HepG2 (cell line): ENCODE measurements around the gene VPREB1. TPM values are rescaled to one million over a fixed set of nuclear protein-coding genes. Genes with fewer than 3 reads are reported as not detected.

Source experiments
- ATAC-seq: fragments of 200-7000 bp; cut with Tn5 transposase; 3 replicates; pipeline ENCODE4 v1.9.1; 2020; ENCODE audit warnings: mild to moderate bottlenecking, moderate library complexity
- BruUV-seq: library from RNA; stranded (reverse); fragments of 400-500 nt; replicated peaks from 2 replicates; lab custom pipeline; 2021; lab: Mats Ljungman, UMichigan
- CTCF ChIA-PET: fragments of 300-600 bp; formaldehyde crosslinking; extraction: SDS; loops from one replicate; lab custom pipeline; 2021; ENCODE audit warnings: low total read pairs, inconsistent platforms, low intra/inter-chr PET ratio; lab: Yijun Ruan, JAX
- POLR2A ChIA-PET: fragments of 350-600 bp; sonication (Branson Sonifier 250); formaldehyde crosslinking; loops from one replicate; lab custom pipeline; 2020; ENCODE audit warnings: antibody characterized with exemption, inconsistent platforms; lab: Yijun Ruan, JAX
- DNase-seq: peaks from one replicate; pipeline ENCODE4 v3.0.0-alpha.2; 2015; ENCODE audit warnings: low spot score
- FAIRE-seq: peaks from 3 replicates; lab custom pipeline; 2011; peaks lifted over from hg19 to GRCh38; lab: Jason Lieb, UNC
- H2AFZ ChIP-seq: one replicate; pipeline ENCODE4 v1.6.1; 2011; ENCODE audit warnings: low read length, inconsistent platforms
- H3K27ac ChIP-seq: fragments of 300-600 bp; 3 replicates; pipeline ENCODE4 v1.8.0; 2011; ENCODE audit warnings: mixed run types, mild to moderate bottlenecking, mixed read lengths, low read length, inconsistent platforms; ENCODE audit not compliant: insufficient read depth; ENCODE audit errors: extremely low read length
- H3K27me3 ChIP-seq, 2 experiments: fragments of 200-600 bp in 1 of 2; 2 replicates in 1 of 2; 3 replicates in 1 of 2; pipeline versions ENCODE4 v1.6.0 to v1.8.0; 2011; ENCODE audit warnings: low read length in 2 of 2, mild to moderate bottlenecking in 2 of 2, moderate library complexity in 2 of 2, inconsistent platforms in 1 of 2; ENCODE audit not compliant: insufficient read depth in 2 of 2, control insufficient read depth in 1 of 2
- H3K36me3 ChIP-seq, 2 experiments: fragments of 200-600 bp in 1 of 2; replicated peaks in 1 of 2; 2 replicates in 1 of 2; 3 replicates in 1 of 2; pipeline versions ENCODE4 v1.5.1 to v1.8.0; 2011; ENCODE audit warnings: low read length in 2 of 2, inconsistent platforms in 1 of 2; ENCODE audit not compliant: insufficient read depth in 2 of 2, control insufficient read depth in 1 of 2
- H3K4me1 ChIP-seq: 2 replicates; pipeline ENCODE4 v1.5.1; 2012; ENCODE audit warnings: low read length, inconsistent platforms; ENCODE audit not compliant: insufficient read depth
- H3K4me2 ChIP-seq: 2 replicates; pipeline ENCODE4 v1.6.0; 2011; ENCODE audit warnings: low read depth, low read length, inconsistent platforms
- H3K4me3 ChIP-seq, 3 experiments: fragments of 200-600 bp in 1 of 3; sonication (generic), shearing (Covaris generic) in 1 of 3; replicated peaks in 1 of 3; 2 replicates each; pipeline ENCODE4 v1.5.1; 2011 to 2016; ENCODE audit warnings: low read length in 3 of 3, inconsistent platforms in 2 of 3, low read depth in 2 of 3, mild to moderate bottlenecking in 2 of 3, control low read depth in 1 of 3, mixed read lengths in 1 of 3; ENCODE audit not compliant: insufficient read depth in 1 of 3
- H3K79me2 ChIP-seq: one replicate; pipeline ENCODE4 v1.6.1; 2011; ENCODE audit warnings: low read length, inconsistent platforms; ENCODE audit not compliant: insufficient read depth
- H3K9ac ChIP-seq: 2 replicates; pipeline ENCODE4 v1.6.0; 2011; ENCODE audit warnings: mild to moderate bottlenecking, low read depth, low read length, inconsistent platforms; ENCODE audit not compliant: insufficient read depth
- H3K9me3 ChIP-seq: 2 replicates; pipeline ENCODE4 v1.5.1; 2012; ENCODE audit warnings: mild to moderate bottlenecking, low read length
- H4K20me1 ChIP-seq: 2 replicates; pipeline ENCODE4 v1.6.0; 2011; ENCODE audit warnings: inconsistent platforms, mild to moderate bottlenecking, low read length, moderate library complexity; ENCODE audit not compliant: insufficient read depth
- CEBPB ChIP-seq: IDR thresholded peaks from 2 replicates; pipeline ENCODE4 v1.6.1; 2011; ENCODE audit warnings: low read depth, low read length, improper control_type of control experiment, borderline replicate concordance
- CTCF ChIP-seq: sonication (generic); formaldehyde crosslinking; IDR thresholded peaks from 2 replicates; pipeline ENCODE4 v1.5.0; 2020; ENCODE audit warnings: mild to moderate bottlenecking, missing genetic modification reagents, moderate library complexity
- FOXP1 ChIP-seq, 2 experiments: fragments of 450-650 bp in 1 of 2; IDR thresholded peaks; 2 replicates each; pipeline ENCODE4 v1.6.1; 2017 to 2018; ENCODE audit warnings: antibody characterized with exemption in 1 of 2
- GATAD2A ChIP-seq: IDR thresholded peaks from 2 replicates; pipeline ENCODE4 v1.6.1; 2016
- ISL2 ChIP-seq: sonication (generic); formaldehyde crosslinking; IDR thresholded peaks from 2 replicates; pipeline ENCODE4 v1.5.0; 2020; ENCODE audit warnings: missing genetic modification reagents
- ISX ChIP-seq: sonication (generic); formaldehyde crosslinking; conservative IDR thresholded peaks from 2 replicates; pipeline ENCODE4 v1.5.0; 2020; ENCODE audit warnings: missing genetic modification reagents
- MIER2 ChIP-seq: IDR thresholded peaks from 2 replicates; pipeline ENCODE4 v1.6.1; 2016; ENCODE audit warnings: missing biosample characterization, missing genetic modification reagents
- MXI1 ChIP-seq: IDR thresholded peaks from 3 replicates; pipeline ENCODE4 v1.6.1; 2012; ENCODE audit warnings: low read depth, low read length, inconsistent platforms, borderline replicate concordance
- NR1H2 ChIP-seq: sonication (generic); formaldehyde crosslinking; IDR thresholded peaks from 2 replicates; pipeline ENCODE4 v1.8.1; 2022; ENCODE audit warnings: low read depth, missing genetic modification reagents, borderline replicate concordance
- RFX1 ChIP-seq: fragments of 450-650 bp; IDR thresholded peaks from 2 replicates; pipeline ENCODE4 v1.6.1; 2017
- SMC3 ChIP-seq: IDR thresholded peaks from 2 replicates; pipeline ENCODE4 v1.6.1; 2011; ENCODE audit warnings: low read length, improper control_type of control experiment
- STAG1 ChIP-seq: sonication (generic); formaldehyde crosslinking; IDR thresholded peaks from 2 replicates; pipeline ENCODE4 v1.4.0; 2020; ENCODE audit warnings: missing genetic modification reagents
- ZEB1 ChIP-seq: IDR thresholded peaks from 2 replicates; pipeline ENCODE4 v1.6.1; 2012; ENCODE audit warnings: mild to moderate bottlenecking, low read depth, inconsistent platforms; ENCODE audit not compliant: insufficient replicate concordance
- ZNF124 ChIP-seq: sonication (generic); formaldehyde crosslinking; IDR thresholded peaks from 2 replicates; pipeline ENCODE4 v1.4.0; 2020; ENCODE audit warnings: missing genetic modification reagents
- ZNF225 ChIP-seq: sonication (generic); formaldehyde crosslinking; IDR thresholded peaks from 2 replicates; pipeline ENCODE4 v1.4.0; 2020; ENCODE audit warnings: mild to moderate bottlenecking, missing genetic modification reagents
- ZNF263 ChIP-seq: sonication (generic); formaldehyde crosslinking; IDR thresholded peaks from 2 replicates; pipeline ENCODE4 v1.4.0; 2020; ENCODE audit warnings: missing genetic modification reagents
- WGBS: methylation state at CpG from one replicate; pipeline ENCODE4 v1.1.6; 2017; ENCODE audit warnings: low lambda C conversion rate; 5-methylcytosine and 5-hydroxymethylcytosine counted together
- in situ Hi-C: cut with HindIII; loops from 2 replicates; pipeline ENCODE4 v1.10.0; 2017; ENCODE audit warnings: low pct_unique_long_range_greater_than_20kb; ENCODE audit not compliant: extremely low pct_ligation_motif_present
- intact Hi-C: fragments of 100-400 bp; cut with micrococcal nuclease; formaldehyde crosslinking; loops from one replicate; pipeline ENCODE4 v1.10.0; 2022; ENCODE audit not compliant: unreplicated experiment
- polyA plus RNA-seq, 8 experiments: library from polyadenylated mRNA; depleted of rRNA in 3 of 8; stranded (reverse) in 7 of 8; unstranded in 1 of 8; fragments of >200 nt; fragmentation: Illumina TruSeq in 4 of 8; extraction: Trizol in 4 of 8; gene quantifications; 2 replicates each; pipeline versions ENCODE4 v1.2.1 to v1.2.3, GENCODE V29; 2011 to 2016; ENCODE audit warnings: low read depth in 4 of 8, missing spikeins in 1 of 8, mixed read lengths in 1 of 8; ENCODE audit not compliant: insufficient read depth in 1 of 8
- total RNA-seq, 5 experiments: library from RNA; depleted of rRNA; stranded (reverse); fragments of >200 nt; fragmentation: Illumina TruSeq; extraction: Trizol; gene quantifications; 2 replicates each; pipeline ENCODE4 v1.2.3, GENCODE V29; 2016; ENCODE audit warnings: low read depth in 1 of 5
- TF ChIP-seq, protein P1 (sequence below): sonication (generic); formaldehyde crosslinking; IDR thresholded peaks from 2 replicates; pipeline ENCODE4 v1.4.0; 2020; ENCODE audit warnings: missing genetic modification reagents, borderline replicate concordance
- TF ChIP-seq, protein P2 (sequence below): sonication (generic); formaldehyde crosslinking; IDR thresholded peaks from 2 replicates; pipeline ENCODE4 v1.4.0; 2020; ENCODE audit warnings: missing genetic modification reagents

The VPREB1 gene
- total and polyA plus RNA-seq, 2 of the 13 experiments (the other 11 are each of a cell fraction or from before 2014, with no cell fraction given) = not detected

GRCh38 chr22:22235558-22235957, 9.0 kb upstream of the VPREB1 start:
- Histone ChIP-seq H3K36me3 (no peaks in the 10 kb centered on the region), H3K4me3 (no peak overlapping the region), H3K79me2 (no peaks in the 10 kb centered on the region), H3K27ac (no peak overlapping the region), H2AFZ (no peak overlapping the region), H4K20me1 (no peaks in the 10 kb centered on the region), H3K4me1 (peaks cover 14% of the 10 kb centered on the region), H3K4me2 (no peak overlapping the region), H3K9ac (no peak overlapping the region), H3K9me3 (no peaks in the 10 kb centered on the region), H3K27me3 (peaks cover 0 to 7% of the 10 kb centered on the region in 2 experiments; a peak in 2 of 5 replicates)
- no peak for ATAC-seq
- 55% methylated on average over 2 of the region's 2 CpGs for WGBS
- TF ChIP-seq RFX1 (no peak), CTCF (CRISPR knock-in tag) (peak; percentile 52), ZNF124 (CRISPR knock-in tag) (no peak), NR1H2 (CRISPR knock-in tag) (no peak), ZNF263 (CRISPR knock-in tag) (no peak), ZEB1 (no peak), FOXP1 (IDR thresholded peaks at IDR 0.05) (no peak), FOXP1 (CRISPR knock-in tag; IDR thresholded peaks at IDR 0.05) (no peak), ISL2 (no peak), SMC3 (peak; percentile 37; the same call in 1 of the 2 replicates), MXI1 (no peak), ISX (CRISPR knock-in tag) (no peak), STAG1 (peak; percentile 43), MIER2 (no peak), ZNF225 (CRISPR knock-in tag) (no peak), CEBPB (no peak), GATAD2A (no peak)
- TF ChIP-seq, protein P1, sequence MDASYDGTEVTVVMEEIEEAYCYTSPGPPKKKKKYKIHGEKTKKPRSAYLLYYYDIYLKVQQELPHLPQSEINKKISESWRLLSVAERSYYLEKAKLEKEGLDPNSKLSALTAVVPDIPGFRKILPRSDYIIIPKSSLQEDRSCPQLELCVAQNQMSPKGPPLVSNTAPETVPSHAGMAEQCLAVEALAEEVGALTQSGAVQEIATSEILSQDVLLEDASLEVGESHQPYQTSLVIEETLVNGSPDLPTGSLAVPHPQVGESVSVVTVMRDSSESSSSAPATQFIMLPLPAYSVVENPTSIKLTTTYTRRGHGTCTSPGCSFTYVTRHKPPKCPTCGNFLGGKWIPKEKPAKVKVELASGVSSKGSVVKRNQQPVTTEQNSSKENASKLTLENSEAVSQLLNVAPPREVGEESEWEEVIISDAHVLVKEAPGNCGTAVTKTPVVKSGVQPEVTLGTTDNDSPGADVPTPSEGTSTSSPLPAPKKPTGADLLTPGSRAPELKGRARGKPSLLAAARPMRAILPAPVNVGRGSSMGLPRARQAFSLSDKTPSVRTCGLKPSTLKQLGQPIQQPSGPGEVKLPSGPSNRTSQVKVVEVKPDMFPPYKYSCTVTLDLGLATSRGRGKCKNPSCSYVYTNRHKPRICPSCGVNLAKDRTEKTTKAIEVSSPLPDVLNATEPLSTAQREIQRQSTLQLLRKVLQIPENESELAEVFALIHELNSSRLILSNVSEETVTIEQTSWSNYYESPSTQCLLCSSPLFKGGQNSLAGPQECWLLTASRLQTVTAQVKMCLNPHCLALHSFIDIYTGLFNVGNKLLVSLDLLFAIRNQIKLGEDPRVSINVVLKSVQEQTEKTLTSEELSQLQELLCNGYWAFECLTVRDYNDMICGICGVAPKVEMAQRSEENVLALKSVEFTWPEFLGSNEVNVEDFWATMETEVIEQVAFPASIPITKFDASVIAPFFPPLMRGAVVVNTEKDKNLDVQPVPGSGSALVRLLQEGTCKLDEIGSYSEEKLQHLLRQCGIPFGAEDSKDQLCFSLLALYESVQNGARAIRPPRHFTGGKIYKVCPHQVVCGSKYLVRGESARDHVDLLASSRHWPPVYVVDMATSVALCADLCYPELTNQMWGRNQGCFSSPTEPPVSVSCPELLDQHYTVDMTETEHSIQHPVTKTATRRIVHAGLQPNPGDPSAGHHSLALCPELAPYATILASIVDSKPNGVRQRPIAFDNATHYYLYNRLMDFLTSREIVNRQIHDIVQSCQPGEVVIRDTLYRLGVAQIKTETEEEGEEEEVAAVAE (CRISPR knock-in tag) = no peak
- TF ChIP-seq, protein P2, sequence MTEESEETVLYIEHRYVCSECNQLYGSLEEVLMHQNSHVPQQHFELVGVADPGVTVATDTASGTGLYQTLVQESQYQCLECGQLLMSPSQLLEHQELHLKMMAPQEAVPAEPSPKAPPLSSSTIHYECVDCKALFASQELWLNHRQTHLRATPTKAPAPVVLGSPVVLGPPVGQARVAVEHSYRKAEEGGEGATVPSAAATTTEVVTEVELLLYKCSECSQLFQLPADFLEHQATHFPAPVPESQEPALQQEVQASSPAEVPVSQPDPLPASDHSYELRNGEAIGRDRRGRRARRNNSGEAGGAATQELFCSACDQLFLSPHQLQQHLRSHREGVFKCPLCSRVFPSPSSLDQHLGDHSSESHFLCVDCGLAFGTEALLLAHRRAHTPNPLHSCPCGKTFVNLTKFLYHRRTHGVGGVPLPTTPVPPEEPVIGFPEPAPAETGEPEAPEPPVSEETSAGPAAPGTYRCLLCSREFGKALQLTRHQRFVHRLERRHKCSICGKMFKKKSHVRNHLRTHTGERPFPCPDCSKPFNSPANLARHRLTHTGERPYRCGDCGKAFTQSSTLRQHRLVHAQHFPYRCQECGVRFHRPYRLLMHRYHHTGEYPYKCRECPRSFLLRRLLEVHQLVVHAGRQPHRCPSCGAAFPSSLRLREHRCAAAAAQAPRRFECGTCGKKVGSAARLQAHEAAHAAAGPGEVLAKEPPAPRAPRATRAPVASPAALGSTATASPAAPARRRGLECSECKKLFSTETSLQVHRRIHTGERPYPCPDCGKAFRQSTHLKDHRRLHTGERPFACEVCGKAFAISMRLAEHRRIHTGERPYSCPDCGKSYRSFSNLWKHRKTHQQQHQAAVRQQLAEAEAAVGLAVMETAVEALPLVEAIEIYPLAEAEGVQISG (CRISPR knock-in tag) = no peak
- ChIA-PET CTCF (interaction anchor here (1.7 kb wide), 1 partner anchor 28 kb away, joined by 8 read pairs; no protein-coding TSS in a partner anchor), POLR2A (no interaction called here)
- DNase-seq = no peak
- BruUV-seq = no TSS peak
- intact Hi-C loops = no loop called here
- in situ Hi-C loops = no loop called here
- no peak for FAIRE-seq
